MM.1S (cell line): ENCODE measurements around the gene FYB1.

Experiments
- DNase-seq: peaks from one replicate; pipeline ENCODE4 v3.0.0-alpha.2; 2015
- H2AFZ ChIP-seq: fragments of 300-600 bp; sonication (generic); 2 replicates; pipeline ENCODE4 v1.6.0; 2016; ENCODE audit warnings: antibody characterized with exemption, low read length
- H3F3A ChIP-seq: fragments of 300-600 bp; sonication (generic); 2 replicates; pipeline ENCODE4 v1.6.1; 2016; ENCODE audit warnings: mild to moderate bottlenecking, antibody characterized with exemption, low read length, moderate library complexity, mixed read lengths; ENCODE audit not compliant: insufficient read depth
- H3K27ac ChIP-seq: fragments of 300-600 bp; sonication (generic); 2 replicates; pipeline ENCODE4 v1.5.1; 2016; ENCODE audit warnings: mild to moderate bottlenecking, low read length
- H3K27me3 ChIP-seq: fragments of 300-600 bp; sonication (generic); replicated peaks from 2 replicates; pipeline ENCODE4 v1.6.0; 2016; ENCODE audit warnings: low read length; ENCODE audit not compliant: insufficient read depth
- H3K36me3 ChIP-seq: fragments of 300-600 bp; sonication (generic); replicated peaks from 2 replicates; pipeline ENCODE4 v1.6.1; 2016; ENCODE audit warnings: mild to moderate bottlenecking, low read length, mixed read lengths; ENCODE audit not compliant: insufficient read depth
- H3K4me1 ChIP-seq: fragments of 300-600 bp; sonication (generic); 2 replicates; pipeline ENCODE4 v1.6.1; 2016; ENCODE audit warnings: low read length, mixed read lengths
- H3K4me2 ChIP-seq: fragments of 300-600 bp; sonication (generic); 2 replicates; pipeline ENCODE4 v1.6.0; 2016; ENCODE audit warnings: low read depth, low read length
- H3K4me3 ChIP-seq: fragments of 300-600 bp; sonication (generic); 2 replicates; pipeline ENCODE4 v1.5.1; 2016; ENCODE audit warnings: low read length, mixed read lengths
- H3K79me2 ChIP-seq: fragments of 300-600 bp; sonication (generic); 2 replicates; pipeline ENCODE4 v1.6.1; 2016; ENCODE audit warnings: mixed run types, low read length, mixed read lengths
- H3K9ac ChIP-seq: fragments of 300-600 bp; sonication (generic); 2 replicates; pipeline ENCODE4 v1.6.1; 2016; ENCODE audit warnings: low read length, mixed read lengths
- H3K9me2 ChIP-seq: fragments of 300-600 bp; sonication (generic); replicated peaks from 2 replicates; pipeline ENCODE4 v1.6.1; 2016; ENCODE audit warnings: mild to moderate bottlenecking, low read length, mixed read lengths; ENCODE audit not compliant: insufficient read depth
- H3K9me3 ChIP-seq: fragments of 300-600 bp; sonication (generic); replicated peaks from 2 replicates; pipeline ENCODE4 v1.6.1; 2016; ENCODE audit warnings: mild to moderate bottlenecking, low read length, mixed read lengths; ENCODE audit not compliant: insufficient read depth
- H4K20me1 ChIP-seq: fragments of 300-600 bp; sonication (generic); 2 replicates; pipeline ENCODE4 v1.6.1; 2016; ENCODE audit warnings: mild to moderate bottlenecking, low read length, moderate library complexity, mixed read lengths; ENCODE audit not compliant: insufficient read depth
- CTCF ChIP-seq: fragments of 300-600 bp; sonication (generic); IDR thresholded peaks from 2 replicates; pipeline ENCODE4 v1.5.1; 2016; ENCODE audit warnings: antibody characterized with exemption, low read length, mixed read lengths
- EZH2 ChIP-seq: fragments of 300-600 bp; sonication (generic); optimal IDR thresholded peaks from 2 replicates; pipeline ENCODE3; 2017; ENCODE audit warnings: low read depth, mild to moderate bottlenecking, antibody characterized with exemption, low read length, mixed read lengths
- EZH2phosphoT487 ChIP-seq: fragments of 300-600 bp; sonication (generic); IDR thresholded peaks from 2 replicates; pipeline ENCODE4 v1.6.1; 2018; ENCODE audit warnings: antibody characterized with exemption, low read length

Gene FYB1

GRCh38 chr5:39117401-39117800, 102.0 kb downstream of the FYB1 start:
- DNase-seq: no peak
- no peak overlapping the region for H3K27ac ChIP-seq
- no peak overlapping the region for H3K9ac ChIP-seq
- no peaks in the 10 kb centered on the region for H3K4me1 ChIP-seq
- no peaks in the 10 kb centered on the region for H3K36me3 ChIP-seq
- no peak overlapping the region for H3K4me2 ChIP-seq
- no peak overlapping the region for H3K4me3 ChIP-seq
- no peaks in the 10 kb centered on the region for H3K9me3 ChIP-seq
- no peak for TF ChIP-seq CTCF
- TF ChIP-seq EZH2phosphoT487: no peak
- TF ChIP-seq EZH2: no peak
- no peaks in the 10 kb centered on the region for H4K20me1 ChIP-seq
- H2AFZ ChIP-seq: no peak overlapping the region
- H3K27me3 ChIP-seq: no peaks in the 10 kb centered on the region
- H3F3A ChIP-seq: no peaks in the 10 kb centered on the region
- no peaks in the 10 kb centered on the region for H3K79me2 ChIP-seq
- H3K9me2 ChIP-seq: no peaks in the 10 kb centered on the region

DNA sequence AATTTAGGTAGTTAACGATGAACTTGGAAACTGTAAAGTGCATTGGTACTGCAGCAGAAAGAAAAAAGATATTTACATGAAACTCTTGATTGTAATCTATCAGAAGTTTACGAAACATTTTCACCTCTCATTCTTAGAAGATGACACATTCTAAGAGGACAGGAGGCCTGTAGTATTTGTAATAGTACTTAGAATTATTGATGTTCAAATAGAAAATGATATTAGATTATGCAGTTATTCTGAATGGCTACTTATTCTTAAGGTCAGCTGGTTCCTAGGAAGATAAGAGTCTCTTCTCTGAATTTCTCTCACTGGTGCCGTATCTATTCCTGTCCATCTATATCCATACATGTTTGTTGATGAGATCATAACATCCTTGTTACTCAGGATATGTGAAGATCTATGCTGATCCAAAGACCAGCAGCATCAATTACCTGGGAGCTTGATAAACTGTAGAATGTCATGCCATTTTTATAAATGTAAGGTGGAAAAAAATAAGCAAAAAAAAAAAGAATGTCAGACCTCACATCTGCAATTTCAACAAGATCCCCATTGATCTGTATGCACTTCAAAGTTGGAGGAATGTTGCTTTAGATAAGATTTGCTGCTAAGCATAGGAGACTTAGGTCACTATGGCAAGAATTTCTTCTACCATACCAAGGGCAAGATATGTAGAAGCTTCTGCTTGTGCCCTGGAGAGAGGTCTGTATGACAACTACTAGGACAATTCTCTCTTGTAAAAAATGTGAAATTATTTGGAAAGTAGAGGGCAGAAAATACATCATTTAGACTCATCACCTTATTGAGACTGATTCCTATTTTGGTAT, 102.8 kb downstream of the FYB1 start:
- Histone ChIP-seq H3K9ac (no peak overlapping the region), H4K20me1 (no peaks in the 10 kb centered on the region), H3K9me2 (no peaks in the 10 kb centered on the region), H2AFZ (no peak overlapping the region), H3K27ac (no peak overlapping the region), H3K4me1 (no peaks in the 10 kb centered on the region), H3K27me3 (no peaks in the 10 kb centered on the region), H3F3A (no peaks in the 10 kb centered on the region), H3K9me3 (no peaks in the 10 kb centered on the region), H3K4me3 (no peak overlapping the region), H3K79me2 (no peaks in the 10 kb centered on the region), H3K4me2 (no peak overlapping the region), H3K36me3 (no peaks in the 10 kb centered on the region)
- no peak for DNase-seq
- no peak for TF ChIP-seq CTCF
- no peak for TF ChIP-seq EZH2
- TF ChIP-seq EZH2phosphoT487: no peak

DNA sequence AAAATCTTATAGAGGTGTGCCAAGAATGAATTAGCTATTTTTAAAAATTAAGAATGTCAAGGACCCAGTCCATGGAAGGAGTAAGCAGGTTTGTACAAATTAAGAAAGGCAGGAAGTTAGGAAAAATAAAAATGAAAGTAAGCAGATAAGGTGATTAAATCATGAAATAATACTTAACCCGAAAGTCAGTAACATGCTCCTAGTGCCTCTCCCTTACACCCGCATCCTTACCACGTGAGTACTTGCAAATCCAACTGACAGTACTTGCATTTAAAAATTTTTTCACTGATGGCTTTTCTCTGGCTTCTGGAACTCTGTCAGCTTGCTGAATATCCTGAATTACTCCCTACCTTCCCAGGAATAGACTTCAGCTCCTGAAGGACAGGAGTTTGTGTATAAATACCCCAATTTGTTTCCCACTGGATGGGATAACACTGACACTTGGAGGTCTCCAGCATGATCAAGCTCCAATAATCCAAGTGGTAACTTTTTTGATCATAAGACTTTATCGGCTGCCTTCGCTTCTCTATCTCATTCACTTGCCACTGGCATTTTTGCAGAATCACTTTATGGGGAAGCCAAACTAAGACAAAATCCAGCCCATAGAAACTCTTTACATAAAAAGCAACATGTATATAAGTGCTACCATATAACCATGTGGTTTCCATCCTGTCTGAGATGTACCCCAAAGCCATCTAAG, 103.6 kb downstream of the FYB1 start:
- Histone ChIP-seq H3K4me3 (no peak overlapping the region), H3K36me3 (no peaks in the 10 kb centered on the region), H3K27ac (no peak overlapping the region), H3K27me3 (no peaks in the 10 kb centered on the region), H3K4me2 (no peak overlapping the region), H3K9ac (no peak overlapping the region), H3K9me3 (no peaks in the 10 kb centered on the region), H3F3A (no peaks in the 10 kb centered on the region), H3K9me2 (no peaks in the 10 kb centered on the region), H3K4me1 (no peaks in the 10 kb centered on the region), H4K20me1 (no peaks in the 10 kb centered on the region), H3K79me2 (no peaks in the 10 kb centered on the region), H2AFZ (no peak overlapping the region)
- DNase-seq: no peak
- no peak for TF ChIP-seq EZH2
- no peak for TF ChIP-seq EZH2phosphoT487
- no peak for TF ChIP-seq CTCF
